IMR-90 (cell line): ENCODE measurements around the gene BEND3.

Experiments
- CTCF ChIP-seq: conservative IDR thresholded peaks from 2 replicates; pipeline ENCODE4 v1.5.1; 2012; ENCODE audit warnings: mild to moderate bottlenecking, low read depth, low read length, improper control_type of control experiment
- FOS ChIP-seq: fragments of 150-350 bp; IDR thresholded peaks from 2 replicates; pipeline ENCODE4 v1.6.1; 2016; ENCODE audit warnings: low read depth, low read length
- MXI1 ChIP-seq: IDR thresholded peaks from 2 replicates; pipeline ENCODE4 v1.6.1; 2012; ENCODE audit warnings: low read depth, mild to moderate bottlenecking, low read length, moderate library complexity, borderline replicate concordance
- POLR2A ChIP-seq: IDR thresholded peaks from 2 replicates; pipeline ENCODE4 v1.6.1; 2012; ENCODE audit warnings: mild to moderate bottlenecking, low read depth, low read length
- RAD21 ChIP-seq: IDR thresholded peaks from 2 replicates; pipeline ENCODE4 v1.6.1; 2012; ENCODE audit warnings: low read length, improper control_type of control experiment
- RCOR1 ChIP-seq: IDR thresholded peaks from 2 replicates; pipeline ENCODE4 v1.6.1; 2012; ENCODE audit warnings: mild to moderate bottlenecking, low read length, improper control_type of control experiment; ENCODE audit not compliant: insufficient replicate concordance
- SMC3 ChIP-seq: fragments of 150-350 bp; IDR thresholded peaks from 2 replicates; pipeline ENCODE4 v1.6.1; 2016; ENCODE audit warnings: low read depth, mild to moderate bottlenecking, antibody characterized with exemption, low read length, moderate library complexity

- TF ChIP-seq CTCF (no peak), RAD21 (no peak), POLR2A (no peak), MXI1 (no peak), RCOR1 (no peak), FOS (no peak), SMC3 (no peak)
Observed at GRCh38 chr6:107062691-107063090, 52.6 kb downstream of the BEND3 start.
